ENCODE data around the gene ZNF101. TPM values are rescaled to one million over a fixed set of nuclear protein-coding genes. Genes with fewer than 3 reads are reported as not detected.

The ZNF101 gene
- total RNA-seq: 2.5 and 4.3 TPM in 2 replicates

GRCh38 chr19:19668230-19669012, at the start of gene ZNF101:
TSS of gene ZNF101 (plus strand) at chr19:19668839. CDS start at chr19:19668964, 125 bp downstream.

DNA sequence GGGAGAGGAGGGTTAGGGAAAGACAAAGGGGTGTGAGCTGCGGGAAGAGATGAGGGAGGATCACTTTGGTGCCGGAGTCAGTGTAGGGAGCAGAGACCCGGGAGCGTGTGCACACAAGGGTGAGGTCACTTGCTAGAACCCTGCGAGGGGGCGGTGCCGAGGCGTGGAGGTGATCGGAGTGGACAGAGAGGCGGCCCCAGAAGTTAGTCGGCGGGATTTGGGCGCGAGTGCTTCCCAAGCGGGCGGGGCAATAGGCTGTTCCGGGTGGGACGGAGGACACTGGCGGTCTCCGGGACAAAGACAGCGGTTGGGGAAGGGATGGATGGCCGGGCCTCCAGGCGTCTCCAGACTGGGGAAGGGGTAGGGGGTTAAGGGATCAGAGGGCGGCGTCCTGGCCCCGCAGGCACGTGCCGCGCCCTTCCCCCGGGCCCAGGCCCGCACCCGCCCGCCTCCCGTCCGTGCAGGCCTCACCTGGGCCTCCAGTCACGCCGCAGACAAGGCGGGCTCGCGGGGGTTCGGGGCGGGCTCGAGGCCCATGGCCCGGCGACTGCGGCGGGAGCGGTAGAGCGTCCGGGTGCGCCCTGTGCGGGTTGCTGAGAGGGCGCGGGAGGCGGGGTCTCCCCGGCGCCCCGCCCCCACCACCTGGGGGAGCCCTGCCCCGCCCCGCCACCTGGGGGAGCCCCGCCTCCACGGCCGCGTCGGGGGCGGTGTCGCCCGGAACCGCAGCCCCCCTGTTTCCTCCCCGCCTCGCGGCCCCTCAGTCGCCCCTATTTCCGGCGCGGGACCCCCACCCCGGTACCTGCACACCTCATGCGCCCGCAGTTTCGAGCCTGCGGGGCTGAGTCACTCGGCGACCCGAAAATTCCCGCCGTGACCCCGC, 40.8 kb upstream of the ZNF101 start, which contains the start of gene LPAR2:
LPAR2 (minus strand) TSS at position 600 of the 880 bp plus-strand sequence. CDS start 945 bp downstream, outside the sequence.

GRCh38 chr19:19643158-19644053, 25.2 kb upstream of the ZNF101 start, which contains the start of gene GMIP:
TSS of gene GMIP (minus strand) at chr19:19643657. CDS start at chr19:19643529, 128 bp downstream.

GRCh38 chr19:19663256-19664120, 5.2 kb upstream of the ZNF101 start, which contains the start of gene ATP13A1:
TSS of gene ATP13A1 (minus strand) at chr19:19663676. CDS start at chr19:19663666, 10 bp downstream.

GRCh38 chr19:19732579-19733501, 64.2 kb downstream of the ZNF101 start, which contains the start of gene ZNF14:
TSS of gene ZNF14 (minus strand) at chr19:19733112. CDS start at chr19:19732958, 154 bp downstream.

Other genes with a start within 250 kb of the ZNF101 start
- gene TSSK6, start 153.3 kb upstream of the ZNF101 start, total RNA-seq: 0.91 and 3.8 TPM in 2 replicates
- 34.0 and 218 TPM in 2 replicates for gene NDUFA13, start 152.6 kb upstream of the ZNF101 start, total RNA-seq
- 0.26 and 2.4 TPM in 2 replicates for gene YJEFN3, start 139.9 kb upstream of the ZNF101 start, total RNA-seq
- 0.52 and 6.0 TPM in 2 replicates for gene CILP2, start 130.6 kb upstream of the ZNF101 start, total RNA-seq
- gene PBX4, start 50.2 kb upstream of the ZNF101 start, total RNA-seq: 0.13 and 6.0 TPM in 2 replicates
- gene LPAR2, start 40.6 kb upstream of the ZNF101 start, total RNA-seq: 0.65 and 9.2 TPM in 2 replicates
- gene GMIP, start 25.2 kb upstream of the ZNF101 start, total RNA-seq: 11.6 and 13.8 TPM in 2 replicates
- 46.9 and 51.2 TPM in 2 replicates for gene ATP13A1, start 5.2 kb upstream of the ZNF101 start, total RNA-seq
- 1.7 and 2.2 TPM in 2 replicates for gene ZNF14, start 64.3 kb downstream of the ZNF101 start, total RNA-seq
- gene ZNF506, start 152.9 kb downstream of the ZNF101 start, total RNA-seq: 6.5 and 18.7 TPM in 2 replicates
- 3.9 and 7.9 TPM in 2 replicates for gene ZNF253, start 197.0 kb downstream of the ZNF101 start, total RNA-seq
- 6.1 and 9.1 TPM in 2 replicates for gene ZNF93, start 232.1 kb downstream of the ZNF101 start, total RNA-seq